Measurements from ENCODE around the gene JRKL. TPM values are rescaled to one million over a fixed set of nuclear protein-coding genes. Genes with fewer than 3 reads are reported as not detected.

Gene JRKL
- total RNA-seq, 1 experiment from 2014 or later: 16.6 TPM

DNA sequence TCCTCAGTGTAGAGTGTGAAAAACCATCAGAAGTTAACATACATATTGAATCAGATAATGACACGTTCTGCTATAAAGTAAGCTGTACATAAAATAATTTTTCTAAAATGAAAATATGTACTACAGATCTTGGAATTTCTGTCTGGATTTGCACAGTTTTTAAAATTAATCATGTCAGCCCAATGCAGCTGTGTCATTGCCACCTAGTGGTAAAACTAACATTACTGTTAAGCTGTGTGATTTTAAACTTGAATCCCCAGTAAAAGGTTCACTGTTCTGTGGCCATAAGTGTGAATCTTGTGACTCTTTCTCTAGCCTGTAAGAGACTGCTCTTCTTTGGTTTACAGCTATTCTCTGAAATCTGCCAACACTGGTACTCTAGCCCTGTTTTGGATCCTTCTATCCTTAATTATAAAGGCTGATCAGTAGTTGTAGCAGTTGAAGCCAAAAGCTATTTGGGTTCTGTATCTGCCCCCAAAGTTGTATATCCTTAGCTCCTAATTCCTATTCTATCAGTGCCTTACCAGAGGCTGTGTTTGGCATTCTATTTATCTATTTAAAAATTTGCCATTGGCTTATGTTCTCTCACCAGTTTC, 4.0 kb downstream of the JRKL start:
- Histone ChIP-seq H3K4me1 (peaks cover 21% of the 10 kb centered on the region), H3K4me3 (ENCODE audit: low read depth, low read length) (no peak overlapping the region), H3K9me3 (no peaks in the 10 kb centered on the region), H3K27me3 (replicated peaks; ENCODE audit: control insufficient read depth, insufficient read depth, low read length) (no peaks in the 10 kb centered on the region), H3K36me3 (ENCODE audit: control insufficient read depth, insufficient read depth, low read length) (no peaks in the 10 kb centered on the region)
- DNase-seq: peak in 1 of 2 experiments; percentile 45
- CTCF ChIA-PET: interaction anchor here (0.6 to 3.7 kb wide), 21 partner anchors 23 to 604 kb away, joined by 3 to 44 read pairs (median 4); partner anchors contain the start of genes FAM76B and MAML2
- POLR2A ChIA-PET: no interaction called here
- intact Hi-C loops (cut with micrococcal nuclease; ENCODE audit: unreplicated experiment): loop anchor here (1.0 kb wide), 4 partner anchors 303 to 558 kb away; no protein-coding TSS in a partner anchor
- no peaks in the 10 kb centered on the region for H3K27me3 Mint-ChIP-seq (ENCODE audit: insufficient read depth, unreplicated experiment)
- no peak overlapping the region for H3K4me3 Mint-ChIP-seq (ENCODE audit: unreplicated experiment)
- no peak overlapping the region for H3K27ac Mint-ChIP-seq (ENCODE audit: unreplicated experiment)
- BruUV-seq (replicated peaks): no TSS peak
- H3K4me1 Mint-ChIP-seq (ENCODE audit: low read depth, unreplicated experiment): peaks cover 13% of the 10 kb centered on the region
- H3K36me3 Mint-ChIP-seq (ENCODE audit: insufficient read depth, unreplicated experiment): peaks cover 7% of the 10 kb centered on the region
- TF ChIP-seq, protein P1, sequence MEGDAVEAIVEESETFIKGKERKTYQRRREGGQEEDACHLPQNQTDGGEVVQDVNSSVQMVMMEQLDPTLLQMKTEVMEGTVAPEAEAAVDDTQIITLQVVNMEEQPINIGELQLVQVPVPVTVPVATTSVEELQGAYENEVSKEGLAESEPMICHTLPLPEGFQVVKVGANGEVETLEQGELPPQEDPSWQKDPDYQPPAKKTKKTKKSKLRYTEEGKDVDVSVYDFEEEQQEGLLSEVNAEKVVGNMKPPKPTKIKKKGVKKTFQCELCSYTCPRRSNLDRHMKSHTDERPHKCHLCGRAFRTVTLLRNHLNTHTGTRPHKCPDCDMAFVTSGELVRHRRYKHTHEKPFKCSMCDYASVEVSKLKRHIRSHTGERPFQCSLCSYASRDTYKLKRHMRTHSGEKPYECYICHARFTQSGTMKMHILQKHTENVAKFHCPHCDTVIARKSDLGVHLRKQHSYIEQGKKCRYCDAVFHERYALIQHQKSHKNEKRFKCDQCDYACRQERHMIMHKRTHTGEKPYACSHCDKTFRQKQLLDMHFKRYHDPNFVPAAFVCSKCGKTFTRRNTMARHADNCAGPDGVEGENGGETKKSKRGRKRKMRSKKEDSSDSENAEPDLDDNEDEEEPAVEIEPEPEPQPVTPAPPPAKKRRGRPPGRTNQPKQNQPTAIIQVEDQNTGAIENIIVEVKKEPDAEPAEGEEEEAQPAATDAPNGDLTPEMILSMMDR (IDR thresholded peaks at IDR 0.05; ENCODE audit: insufficient read depth in 1 of 2, low read depth in 1 of 2, low read length in 1 of 2, severe bottlenecking in 1 of 2, unreplicated experiment in 1 of 2): peak; percentile 81 to 87
- no peaks in the 10 kb centered on the region for H3K9me3 Mint-ChIP-seq (ENCODE audit: unreplicated experiment)

DNA sequence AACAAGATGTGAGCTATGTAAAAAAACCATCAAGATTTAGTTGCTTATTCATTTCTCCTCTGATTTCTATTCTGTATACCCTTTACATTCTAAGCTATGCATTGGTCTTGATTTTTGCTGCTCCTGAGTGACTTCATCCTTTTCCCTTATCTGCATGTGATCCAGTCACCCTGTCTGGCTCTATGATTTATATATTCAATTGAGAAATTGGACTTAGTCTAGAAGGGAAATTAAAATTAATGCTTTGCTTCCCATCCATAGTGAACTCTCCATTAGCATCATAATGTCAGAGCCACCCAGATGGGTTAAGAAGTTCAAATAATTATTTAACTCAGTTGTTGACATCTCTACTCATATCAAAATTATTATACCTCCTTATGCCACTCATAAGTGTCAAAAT, 5.0 kb downstream of the JRKL start:
- Mint-ChIP-seq H3K36me3 (ENCODE audit: insufficient read depth, unreplicated experiment) (peaks cover 3% of the 10 kb centered on the region), H3K4me1 (ENCODE audit: low read depth, unreplicated experiment) (peaks cover 13% of the 10 kb centered on the region), H3K4me3 (ENCODE audit: unreplicated experiment) (no peak overlapping the region), H3K27me3 (ENCODE audit: insufficient read depth, unreplicated experiment) (no peaks in the 10 kb centered on the region), H3K9me3 (ENCODE audit: unreplicated experiment) (no peaks in the 10 kb centered on the region), H3K27ac (ENCODE audit: unreplicated experiment) (no peak overlapping the region)
- H3K4me1 ChIP-seq: peaks cover 20% of the 10 kb centered on the region
- TF ChIP-seq, protein P1 (IDR thresholded peaks at IDR 0.05; ENCODE audit: insufficient read depth in 1 of 2, low read depth in 1 of 2, low read length in 1 of 2, severe bottlenecking in 1 of 2, unreplicated experiment in 1 of 2): no peak
- ChIA-PET CTCF (interaction anchor here (0.9 to 3.7 kb wide), 4 partner anchors 29 to 559 kb away, joined by 3 to 35 read pairs (median 16); partner anchors contain the start of gene MAML2), POLR2A (no interaction called here)
- DNase-seq: no peak
- H3K9me3 ChIP-seq: no peaks in the 10 kb centered on the region
- intact Hi-C loops (cut with micrococcal nuclease; ENCODE audit: unreplicated experiment): loop anchor here (1.0 kb wide), 1 partner anchor 339 kb away; no protein-coding TSS in a partner anchor
- BruUV-seq (replicated peaks): no TSS peak
- H3K4me3 ChIP-seq (ENCODE audit: low read depth, low read length): no peak overlapping the region
- H3K27me3 ChIP-seq (replicated peaks; ENCODE audit: control insufficient read depth, insufficient read depth, low read length): no peaks in the 10 kb centered on the region
- H3K36me3 ChIP-seq (ENCODE audit: control insufficient read depth, insufficient read depth, low read length): no peaks in the 10 kb centered on the region

DNA sequence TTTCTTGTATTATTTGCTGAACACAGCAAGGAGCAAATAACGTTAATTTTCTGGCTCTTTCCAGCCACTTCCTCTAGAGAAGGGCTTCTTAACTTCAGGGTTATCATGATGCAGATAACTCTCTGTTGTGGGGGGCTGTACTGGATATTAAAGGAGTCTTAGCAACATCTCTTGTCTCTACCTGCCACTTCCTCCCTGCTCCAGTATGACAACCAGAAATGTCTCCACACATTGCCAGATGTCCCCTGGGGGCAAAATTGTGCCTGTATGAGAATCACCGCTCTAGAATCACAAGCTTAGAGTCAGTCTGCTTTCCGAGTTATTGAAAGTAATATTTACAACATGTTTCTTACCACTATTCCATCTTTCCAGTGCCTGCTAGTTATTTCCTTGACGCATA, 6.8 kb downstream of the JRKL start:
- TF ChIP-seq, protein P1 (IDR thresholded peaks at IDR 0.05; ENCODE audit: insufficient read depth in 1 of 2, low read depth in 1 of 2, low read length in 1 of 2, severe bottlenecking in 1 of 2, unreplicated experiment in 1 of 2): no peak
- Histone ChIP-seq H3K9me3 (no peaks in the 10 kb centered on the region), H3K27me3 (replicated peaks; ENCODE audit: control insufficient read depth, insufficient read depth, low read length) (no peaks in the 10 kb centered on the region), H3K36me3 (ENCODE audit: control insufficient read depth, insufficient read depth, low read length) (no peaks in the 10 kb centered on the region), H3K4me3 (ENCODE audit: low read depth, low read length) (no peak overlapping the region), H3K4me1 (peaks cover 8% of the 10 kb centered on the region)
- BruUV-seq (replicated peaks): no TSS peak
- peaks cover 3% of the 10 kb centered on the region for H3K4me1 Mint-ChIP-seq (ENCODE audit: low read depth, unreplicated experiment)
- no peaks in the 10 kb centered on the region for H3K27me3 Mint-ChIP-seq (ENCODE audit: insufficient read depth, unreplicated experiment)
- intact Hi-C loops (cut with micrococcal nuclease; ENCODE audit: unreplicated experiment): no loop called here
- H3K36me3 Mint-ChIP-seq (ENCODE audit: insufficient read depth, unreplicated experiment): no peaks in the 10 kb centered on the region
- no peaks in the 10 kb centered on the region for H3K9me3 Mint-ChIP-seq (ENCODE audit: unreplicated experiment)
- no peak for DNase-seq
- ChIA-PET POLR2A (no interaction called here), CTCF (interaction anchor here (1.3 to 1.4 kb wide), 2 partner anchors 547 to 560 kb away, joined by 4 read pairs; no protein-coding TSS in a partner anchor)
- no peak overlapping the region for H3K4me3 Mint-ChIP-seq (ENCODE audit: unreplicated experiment)
- H3K27ac Mint-ChIP-seq (ENCODE audit: unreplicated experiment): no peak overlapping the region
